Stimulated activated effector memory CD8-positive, alpha-beta T cell treated with anti-CD3 and anti-CD28 coated beads, Interleukin-12 subunit alpha, Interleukin-12 subunit beta, amount 100 ng/mL, for 72 hours (primary cell): ENCODE measurements around the gene NEU4.
"Not testable (repeated sequence)": the region's sequence is repeated elsewhere in the genome, so short reads cannot be mapped to it uniquely, and the experiment has no call there.

Source experiments
- ATAC-seq: fragments of 150-1000 bp; cut with Tn5 transposase; 2 replicates; pipeline ENCODE4 v1.10.0; 2021
- DNase-seq, 2 donors: peaks; one replicate each; pipeline ENCODE4 v3.0.0; 2021 to 2022; ENCODE audit warnings: low spot score in 2 of 2
- H3K27ac Mint-ChIP-seq: one replicate; pipeline ENCODE4 v1.8.0; 2022; ENCODE audit warnings: mild to moderate bottlenecking, mixed read lengths
- H3K36me3 Mint-ChIP-seq: one replicate; pipeline ENCODE4 v1.8.0; 2022; ENCODE audit warnings: mild to moderate bottlenecking, mixed read lengths
- H3K4me1 Mint-ChIP-seq: one replicate; pipeline ENCODE4 v1.8.0; 2022; ENCODE audit warnings: mixed read lengths
- H3K4me3 Mint-ChIP-seq: one replicate; pipeline ENCODE4 v1.8.0; 2022; ENCODE audit warnings: mild to moderate bottlenecking, mixed read lengths
- H3K9me3 Mint-ChIP-seq: one replicate; pipeline ENCODE4 v1.8.0; 2022; ENCODE audit warnings: mixed read lengths

The NEU4 gene

GRCh38 chr2:241822264-241822623, 13.3 kb downstream of the NEU4 start:
- H3K9me3 Mint-ChIP-seq: peaks cover 7% of the 10 kb centered on the region
- H3K36me3 Mint-ChIP-seq: peaks cover 15% of the 10 kb centered on the region
- H3K4me1 Mint-ChIP-seq: peaks cover 39% of the 10 kb centered on the region
- ATAC-seq (no peak), DNase-seq (no peak)
- no peak overlapping the region for H3K4me3 Mint-ChIP-seq
- H3K27ac Mint-ChIP-seq: peak overlapping the region; percentile 35

DNA sequence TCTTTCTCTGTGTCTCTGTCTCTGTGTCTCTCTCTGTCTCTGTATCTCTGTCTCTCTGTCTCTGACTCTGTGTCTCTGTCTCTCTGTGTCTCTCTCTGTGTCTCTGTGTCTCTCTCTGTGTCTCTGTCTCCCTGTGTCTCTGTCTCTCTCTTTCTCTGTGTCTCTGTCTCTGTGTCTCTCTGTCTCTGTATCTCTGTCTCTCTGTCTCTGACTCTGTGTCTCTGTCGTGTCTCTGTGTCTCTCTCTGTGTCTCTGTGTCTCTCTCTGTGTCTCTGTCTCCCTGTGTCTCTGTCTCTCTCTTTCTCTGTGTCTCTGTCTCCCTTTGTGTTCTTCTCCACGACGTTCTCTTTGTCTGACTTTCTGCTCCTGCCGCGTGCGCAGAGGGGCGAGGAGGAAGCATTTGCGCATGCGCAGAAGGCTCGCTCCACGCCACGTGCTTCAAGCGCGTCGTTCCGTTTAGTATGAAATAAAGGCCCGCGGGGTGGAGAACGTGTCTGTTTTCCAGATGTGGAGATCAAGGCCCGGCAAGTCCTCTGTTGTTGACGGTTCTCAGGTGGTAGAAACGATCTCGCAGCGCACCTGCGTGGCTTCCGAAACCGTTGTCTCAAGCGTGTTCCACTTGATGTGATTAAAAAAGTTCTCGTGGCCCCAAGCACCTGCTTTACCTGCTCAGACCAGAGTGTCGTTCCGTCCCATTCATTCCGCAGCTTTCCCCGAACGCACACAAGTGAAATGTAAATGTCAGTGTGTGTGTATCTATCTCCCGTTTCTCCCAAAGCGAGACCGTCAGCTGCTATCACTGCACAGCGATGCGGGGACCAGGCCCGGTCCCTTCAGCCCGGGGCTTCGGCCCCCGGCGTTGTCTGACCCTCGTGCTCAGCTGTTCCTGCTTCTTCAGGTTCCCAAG, 14.8 kb downstream of the NEU4 start:
- Mint-ChIP-seq H3K4me1 (peaks cover 32% of the 10 kb centered on the region), H3K27ac (peak overlapping the region; percentile 76), H3K36me3 (peaks cover 15% of the 10 kb centered on the region)
- H3K4me3 Mint-ChIP-seq, H3K9me3 Mint-ChIP-seq, ATAC-seq: not testable (repeated sequence)
- peak in 1 of 2 donors; percentile 44 for DNase-seq

DNA sequence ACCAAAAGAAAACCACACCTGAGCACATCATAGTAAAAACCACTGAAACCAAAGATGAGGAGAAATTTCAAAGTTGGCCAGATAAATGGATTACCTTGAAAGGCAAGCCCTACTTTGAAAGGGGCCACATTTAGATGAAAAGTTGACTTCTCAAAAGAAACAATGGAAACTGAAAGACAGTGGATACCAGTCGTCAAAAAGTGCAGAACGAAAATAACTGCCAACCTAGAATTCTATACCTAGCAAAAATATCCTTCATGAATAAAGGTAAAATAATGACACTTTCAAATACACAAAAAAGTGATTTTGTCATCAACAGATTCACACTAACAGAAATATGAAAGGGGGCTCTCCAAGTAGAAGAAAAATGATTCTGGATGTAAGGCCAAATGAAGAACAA, 18.4 kb downstream of the NEU4 start:
- Mint-ChIP-seq H3K4me1 (peaks cover 21% of the 10 kb centered on the region), H3K9me3 (peaks cover 7% of the 10 kb centered on the region), H3K36me3 (peaks cover 22% of the 10 kb centered on the region), H3K4me3 (no peak overlapping the region), H3K27ac (no peak overlapping the region)
- DNase-seq (no peak), ATAC-seq (no peak)

DNA sequence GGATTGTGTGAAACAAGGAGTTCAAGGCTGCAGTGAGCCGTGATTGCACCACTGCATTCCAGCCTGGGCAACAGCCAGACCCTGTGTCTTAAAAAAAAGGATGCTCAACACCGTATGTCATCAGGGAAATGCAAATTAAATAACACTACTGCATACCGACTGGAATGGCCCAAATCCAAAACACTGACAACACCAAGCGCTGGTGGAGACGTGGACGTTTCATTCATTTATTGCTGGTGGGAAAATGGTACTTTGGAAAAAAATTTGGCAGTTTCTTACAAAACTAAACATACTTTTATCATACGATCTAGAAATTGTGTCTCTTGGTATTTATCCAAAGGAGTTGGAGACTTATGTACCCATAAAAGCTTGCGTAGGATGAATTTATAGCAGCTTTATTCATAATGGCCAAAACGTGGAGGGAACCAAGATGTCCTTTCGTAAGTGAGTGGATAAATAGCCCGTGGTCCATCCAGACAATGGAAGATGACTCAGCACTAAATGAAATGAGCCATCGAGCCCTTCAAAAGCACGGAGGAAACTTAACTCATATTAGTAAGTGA, 24.2 kb downstream of the NEU4 start:
- no peaks in the 10 kb centered on the region for H3K9me3 Mint-ChIP-seq
- no peak overlapping the region for H3K27ac Mint-ChIP-seq
- no peak for DNase-seq
- H3K36me3 Mint-ChIP-seq: peaks cover 6% of the 10 kb centered on the region
- no peak overlapping the region for H3K4me3 Mint-ChIP-seq
- H3K4me1 Mint-ChIP-seq: peaks cover 15% of the 10 kb centered on the region
- no peak for ATAC-seq

- H3K36me3 Mint-ChIP-seq, DNase-seq, H3K4me3 Mint-ChIP-seq, H3K9me3 Mint-ChIP-seq, H3K27ac Mint-ChIP-seq, ATAC-seq: not testable (repeated sequence)
- peaks cover 15% of the 10 kb centered on the region for H3K4me1 Mint-ChIP-seq
Measured at GRCh38 chr2:241833756-241834526, 24.9 kb downstream of the NEU4 start.

- Mint-ChIP-seq H3K36me3 (peaks cover 6% of the 10 kb centered on the region), H3K4me3 (no peak overlapping the region), H3K9me3 (no peaks in the 10 kb centered on the region), H3K27ac (no peak overlapping the region), H3K4me1 (peaks cover 15% of the 10 kb centered on the region)
- DNase-seq: no peak
- no peak for ATAC-seq
Measured at GRCh38 chr2:241834527-241835210, 25.7 kb downstream of the NEU4 start.

GRCh38 chr2:241835611-241836010, 26.6 kb downstream of the NEU4 start:
- ATAC-seq: peak; percentile 67
- Mint-ChIP-seq H3K36me3 (peaks cover 5% of the 10 kb centered on the region), H3K4me3 (no peak overlapping the region), H3K27ac (no peak overlapping the region), H3K9me3 (no peaks in the 10 kb centered on the region), H3K4me1 (peaks cover 15% of the 10 kb centered on the region)
- DNase-seq: peak in 1 of 2 donors; percentile 47

- DNase-seq (no peak), ATAC-seq (no peak)
- Mint-ChIP-seq H3K4me1 (peaks cover 15% of the 10 kb centered on the region), H3K4me3 (no peak overlapping the region), H3K9me3 (no peaks in the 10 kb centered on the region), H3K27ac (no peak overlapping the region), H3K36me3 (no peaks in the 10 kb centered on the region)
Measured at GRCh38 chr2:241836292-241836691, 27.3 kb downstream of the NEU4 start.

DNA sequence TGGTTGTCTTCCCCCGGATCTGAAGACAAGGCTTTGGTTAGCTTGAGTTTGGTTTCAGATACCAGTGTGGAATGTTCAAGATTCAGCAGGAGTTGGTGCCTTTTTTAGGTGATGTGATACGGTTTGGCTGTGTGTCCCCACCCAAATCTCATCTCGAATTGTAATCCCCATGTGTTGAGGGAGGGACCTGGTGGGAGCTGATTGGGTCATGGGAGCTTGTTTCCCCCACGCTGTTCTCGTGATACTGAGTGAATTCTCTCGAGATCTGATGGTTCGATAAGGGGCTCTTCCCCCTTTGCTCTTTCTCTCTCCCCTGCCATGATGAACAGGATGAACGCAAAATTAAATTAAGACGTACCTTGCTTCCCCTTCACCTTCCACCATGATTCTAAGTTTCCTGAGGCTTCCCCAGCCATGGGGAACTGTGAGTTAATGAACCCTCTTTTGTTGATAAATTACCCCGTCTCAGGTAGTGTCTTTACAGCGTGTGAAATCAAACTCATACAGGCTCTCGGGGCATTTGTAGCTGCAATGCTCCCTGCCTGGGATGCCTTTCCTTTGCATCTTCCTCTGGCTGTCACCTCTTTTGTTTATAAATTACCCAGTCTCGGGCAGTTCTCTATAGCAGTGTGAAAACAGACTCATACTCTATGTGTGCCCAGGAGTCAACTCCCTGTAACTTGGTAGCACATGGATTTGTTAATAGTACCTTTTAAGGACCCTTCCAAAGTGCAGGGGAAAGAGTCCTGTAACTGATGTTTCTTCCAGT, 28.4 kb downstream of the NEU4 start:
- H3K27ac Mint-ChIP-seq: no peak overlapping the region
- ATAC-seq: no peak
- no peak overlapping the region for H3K4me3 Mint-ChIP-seq
- H3K9me3 Mint-ChIP-seq: no peaks in the 10 kb centered on the region
- H3K36me3 Mint-ChIP-seq: peaks cover under 1% of the 10 kb centered on the region
- no peak for DNase-seq
- H3K4me1 Mint-ChIP-seq: peaks cover 17% of the 10 kb centered on the region

DNA sequence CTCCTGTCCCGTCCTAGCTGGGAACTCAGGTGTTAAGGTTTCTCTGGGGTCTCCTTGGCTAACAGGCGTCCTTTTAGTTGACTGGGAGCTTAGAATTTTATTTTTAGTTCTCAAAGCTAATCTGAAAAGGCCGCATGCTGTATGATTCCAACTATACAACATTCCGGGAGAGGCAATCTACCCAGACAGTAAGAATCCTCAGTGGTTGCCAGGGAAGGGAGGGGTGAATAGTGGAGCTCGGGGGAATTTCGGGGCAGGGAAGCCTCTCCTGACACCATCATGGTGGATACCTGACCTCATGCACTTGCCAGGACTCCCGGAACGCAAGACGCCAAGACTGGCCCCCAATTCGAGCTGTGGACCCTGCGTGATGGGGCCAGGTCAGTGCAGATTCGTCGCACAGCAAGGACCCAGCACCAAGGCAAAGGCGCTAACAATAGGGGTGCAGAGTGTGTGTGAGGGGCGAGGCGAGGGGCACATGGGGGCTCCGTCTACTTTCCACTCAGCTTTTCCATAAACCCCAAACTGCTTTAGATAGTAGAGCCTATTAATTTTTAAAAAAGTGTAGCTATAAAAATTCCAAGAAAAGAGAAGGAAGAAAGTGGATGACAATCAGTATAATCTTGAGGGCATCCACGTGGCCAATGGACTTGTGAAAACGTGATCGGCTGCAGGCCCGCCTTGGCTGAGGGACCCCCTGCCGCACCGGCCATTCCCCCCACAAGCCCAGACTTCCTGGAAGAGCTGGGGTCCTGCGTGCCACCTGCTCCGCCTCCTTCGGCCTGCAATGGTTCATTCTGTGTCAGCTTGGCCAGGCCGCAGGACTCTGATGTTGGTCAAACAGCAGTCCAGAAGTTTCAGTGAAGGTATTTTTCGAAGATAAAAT, 32.4 kb downstream of the NEU4 start:
- no peak overlapping the region for H3K27ac Mint-ChIP-seq
- no peaks in the 10 kb centered on the region for H3K9me3 Mint-ChIP-seq
- H3K4me1 Mint-ChIP-seq: peaks cover 39% of the 10 kb centered on the region
- peak overlapping the region; percentile 76 for H3K4me3 Mint-ChIP-seq
- peak in 1 of 2 donors; percentile 48 for DNase-seq
- no peak for ATAC-seq
- peaks cover 34% of the 10 kb centered on the region for H3K36me3 Mint-ChIP-seq

GRCh38 chr2:241842067-241842415, 33.0 kb downstream of the NEU4 start:
- H3K27ac Mint-ChIP-seq: no peak overlapping the region
- DNase-seq (peak in 1 of 2 donors; percentile 51), ATAC-seq (no peak)
- H3K4me3 Mint-ChIP-seq: peak overlapping the region; percentile 76
- peaks cover 46% of the 10 kb centered on the region for H3K4me1 Mint-ChIP-seq
- H3K9me3 Mint-ChIP-seq: no peaks in the 10 kb centered on the region
- peaks cover 34% of the 10 kb centered on the region for H3K36me3 Mint-ChIP-seq

DNA sequence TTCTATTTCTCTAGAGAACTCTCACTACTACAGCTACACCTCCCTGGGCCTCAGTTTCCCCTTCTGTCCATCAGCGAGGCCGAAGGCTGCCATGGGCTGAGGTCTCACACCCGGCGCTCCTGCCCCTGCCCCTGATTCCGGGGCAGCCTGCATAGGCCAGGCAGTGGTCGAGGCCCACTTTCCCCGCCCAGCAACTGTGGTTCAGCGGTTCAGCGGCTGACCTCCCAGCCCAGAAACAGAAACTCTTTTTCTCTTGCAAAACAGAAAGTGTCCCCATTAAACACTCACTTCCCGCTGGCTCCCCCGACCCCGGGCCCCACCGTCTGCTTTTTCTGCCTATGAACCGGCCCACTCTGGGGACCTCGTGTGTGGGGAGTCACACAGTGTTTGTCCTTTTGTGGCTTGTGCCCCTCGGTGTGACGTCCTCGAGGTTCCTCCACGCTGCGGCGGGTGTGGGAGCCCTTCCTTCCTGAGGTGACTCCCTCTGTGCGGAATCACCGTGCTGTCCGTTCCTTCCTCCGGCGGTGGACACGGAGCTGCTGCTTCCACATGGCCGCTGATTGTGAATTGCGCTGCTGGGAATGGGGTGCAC, 33.7 kb downstream of the NEU4 start:
- peak; percentile 52 to 79 for DNase-seq
- ATAC-seq: peak; percentile 74
- Mint-ChIP-seq H3K9me3 (no peaks in the 10 kb centered on the region), H3K36me3 (peaks cover 34% of the 10 kb centered on the region), H3K4me1 (peaks cover 42% of the 10 kb centered on the region), H3K4me3 (peak overlapping the region; percentile 76), H3K27ac (peak overlapping the region; percentile 88)

- Mint-ChIP-seq H3K9me3 (no peaks in the 10 kb centered on the region), H3K27ac (peak overlapping the region; percentile 88)
Measured at GRCh38 chr2:241843321-241844065, 34.5 kb downstream of the NEU4 start.

More at GRCh38 chr2:241843321-241844065, 34.5 kb downstream of the NEU4 start:
- DNase-seq (peak in 1 of 2 donors; percentile 63), ATAC-seq (peak; percentile 4)
- peaks cover 42% of the 10 kb centered on the region for H3K4me1 Mint-ChIP-seq
- peak overlapping the region; percentile 76 for H3K4me3 Mint-ChIP-seq
- peaks cover 34% of the 10 kb centered on the region for H3K36me3 Mint-ChIP-seq
